GM23338 (cell line): ENCODE results near the gene DHX32. TPM values are rescaled to one million over a fixed set of nuclear protein-coding genes. Genes with fewer than 3 reads are reported as not detected.

ENCODE experiments used
- ATAC-seq: fragments of 200-7000 bp; cut with Tn5 transposase; 3 replicates; pipeline ENCODE4 v1.9.1; 2020
- DNase-seq: peaks from one replicate; pipeline ENCODE4 v3.0.0-alpha.2; 2015; ENCODE audit warnings: low spot score
- H2AFZ ChIP-seq: fragments of 200-600 bp; sonication (generic); 2 replicates; pipeline ENCODE4 v1.8.0; 2016; ENCODE audit warnings: antibody characterized with exemption, mild to moderate bottlenecking, moderate library complexity
- H3F3A ChIP-seq: fragments of 200-600 bp; sonication (generic); replicated peaks from 2 replicates; pipeline ENCODE4 v1.8.0; 2017; ENCODE audit warnings: antibody characterized with exemption, mixed run types, low read depth
- H3K27ac ChIP-seq: fragments of 200-600 bp; sonication (generic); 2 replicates; pipeline ENCODE4 v1.6.1; 2016; ENCODE audit warnings: low read depth
- H3K27me3 ChIP-seq: fragments of 200-600 bp; sonication (generic); 2 replicates; pipeline ENCODE4 v1.8.0; 2016; ENCODE audit warnings: mild to moderate bottlenecking, mixed run types, moderate library complexity; ENCODE audit not compliant: insufficient read depth
- H3K36me3 ChIP-seq: fragments of 200-600 bp; sonication (generic); 2 replicates; pipeline ENCODE4 v1.8.0; 2016; ENCODE audit warnings: mild to moderate bottlenecking; ENCODE audit not compliant: insufficient read depth
- H3K4me1 ChIP-seq: fragments of 200-600 bp; sonication (generic); 2 replicates; pipeline ENCODE4 v1.8.0; 2016; ENCODE audit warnings: mild to moderate bottlenecking, moderate library complexity; ENCODE audit not compliant: insufficient read depth
- H3K4me2 ChIP-seq: fragments of 200-600 bp; sonication (generic); 2 replicates; pipeline ENCODE4 v1.7.1; 2017; ENCODE audit warnings: mixed run types
- H3K4me3 ChIP-seq: fragments of 200-600 bp; sonication (generic); 2 replicates; pipeline ENCODE4 v1.6.1; 2016; ENCODE audit warnings: mixed run types
- H3K79me2 ChIP-seq: fragments of 200-600 bp; sonication (generic); replicated peaks from 2 replicates; pipeline ENCODE4 v1.8.0; 2017; ENCODE audit warnings: mild to moderate bottlenecking; ENCODE audit not compliant: insufficient read depth
- H3K9me2 ChIP-seq: fragments of 200-600 bp; sonication (generic); 2 replicates; pipeline ENCODE4 v1.8.0; 2017; ENCODE audit not compliant: insufficient read depth
- H4K20me1 ChIP-seq: fragments of 200-600 bp; sonication (generic); replicated peaks from 2 replicates; pipeline ENCODE4 v1.8.0; 2017; ENCODE audit warnings: mild to moderate bottlenecking; ENCODE audit not compliant: insufficient read depth
- H3K27ac Mint-ChIP-seq: 2 replicates; pipeline ENCODE4 v1.8.0; 2020; ENCODE audit warnings: inconsistent platforms, mild to moderate bottlenecking, moderate library complexity, mixed read lengths
- H3K27me3 Mint-ChIP-seq: 3 replicates; pipeline ENCODE4 v1.8.0; 2022; ENCODE audit warnings: low read depth, mild to moderate bottlenecking, moderate library complexity, mixed read lengths, inconsistent platforms; ENCODE audit not compliant: insufficient read depth, poor library complexity
- H3K36me3 Mint-ChIP-seq: 3 replicates; pipeline ENCODE4 v1.8.0; 2021; ENCODE audit warnings: low read depth, mild to moderate bottlenecking, inconsistent platforms, moderate library complexity, mixed read lengths
- H3K4me1 Mint-ChIP-seq: 3 replicates; pipeline ENCODE4 v1.8.0; 2020; ENCODE audit warnings: mild to moderate bottlenecking, inconsistent platforms, mixed read lengths
- H3K4me3 Mint-ChIP-seq: 3 replicates; pipeline ENCODE4 v1.8.0; 2021; ENCODE audit warnings: moderate library complexity, mild to moderate bottlenecking, inconsistent platforms, mixed read lengths
- H3K9me3 Mint-ChIP-seq: 3 replicates; pipeline ENCODE4 v1.8.0; 2020; ENCODE audit warnings: moderate library complexity, mild to moderate bottlenecking, inconsistent platforms, mixed read lengths
- CREB1 ChIP-seq: fragments of 250-450 bp; sonication (Bioruptor Pico); IDR thresholded peaks from 2 replicates; pipeline ENCODE4 v1.5.0; 2020; ENCODE audit warnings: low read depth, mild to moderate bottlenecking, moderate library complexity
- ETS1 ChIP-seq: IDR thresholded peaks from 2 replicates; pipeline ENCODE4 v1.6.1; 2016; ENCODE audit warnings: antibody characterized with exemption
- EZH2 ChIP-seq: fragments of 200-600 bp; sonication (generic); IDR thresholded peaks from one replicate; pipeline ENCODE4 v1.8.0; 2017; ENCODE audit warnings: antibody characterized with exemption, mild to moderate bottlenecking, low read depth; ENCODE audit not compliant: unreplicated experiment
- EZH2phosphoT487 ChIP-seq: fragments of 200-600 bp; sonication (generic); IDR thresholded peaks from one replicate; pipeline ENCODE4 v1.8.1; 2018; ENCODE audit warnings: antibody characterized with exemption; ENCODE audit not compliant: unreplicated experiment
- JUNB ChIP-seq: IDR thresholded peaks from one replicate; pipeline ENCODE4 v1.6.1; 2016; ENCODE audit warnings: antibody characterized with exemption; ENCODE audit not compliant: unreplicated experiment
- NANOG ChIP-seq: IDR thresholded peaks from 2 replicates; pipeline ENCODE4 v1.6.1; 2016; ENCODE audit warnings: antibody characterized with exemption, borderline replicate concordance
- POLR2AphosphoS5 ChIP-seq: IDR thresholded peaks from 2 replicates; pipeline ENCODE4 v1.6.1; 2016; ENCODE audit warnings: antibody characterized with exemption, low read depth
- REST ChIP-seq: IDR thresholded peaks from one replicate; pipeline ENCODE4 v1.6.1; 2018; ENCODE audit warnings: antibody characterized with exemption; ENCODE audit not compliant: unreplicated experiment
- STAT1 ChIP-seq: IDR thresholded peaks from one replicate; pipeline ENCODE4 v1.6.1; 2016; ENCODE audit warnings: antibody characterized with exemption; ENCODE audit not compliant: unreplicated experiment
- ZNF114 ChIP-seq: fragments of 250-450 bp; sonication (Bioruptor Pico); IDR thresholded peaks from 2 replicates; pipeline ENCODE4 v1.5.0; 2020; ENCODE audit warnings: mild to moderate bottlenecking, moderate library complexity
- ZNF331 ChIP-seq: fragments of 250-450 bp; sonication (Bioruptor Pico); IDR thresholded peaks from 2 replicates; pipeline ENCODE4 v1.5.0; 2020; ENCODE audit warnings: low read depth, mild to moderate bottlenecking, moderate library complexity
- polyA plus RNA-seq: library from polyadenylated mRNA; unstranded; fragments of >200 nt; fragmentation: Nextera tagmentation; extraction: Ambion mirVana; gene quantifications from 2 replicates; pipeline ENCODE4 v1.2.1, GENCODE V29; 2016
- total RNA-seq: library from RNA; depleted of rRNA; stranded (reverse); fragments of >200 nt; shearing (Covaris generic); gene quantifications from 2 replicates; pipeline ENCODE4 v1.2.3, GENCODE V29; 2014
- TF ChIP-seq, protein P1 (sequence below): fragments of 250-450 bp; sonication (Bioruptor Pico); IDR thresholded peaks from 2 replicates; pipeline ENCODE4 v1.5.0; 2020; ENCODE audit warnings: mild to moderate bottlenecking, moderate library complexity
- TF ChIP-seq, protein P2 (sequence below), 2 experiments: fragments of 200-600 bp in 1 of 2; sonication (generic) in 1 of 2; conservative IDR thresholded peaks; 2 replicates each; pipeline versions ENCODE4 v1.5.1 to v1.6.1; 2016 to 2017; ENCODE audit warnings: antibody characterized with exemption in 2 of 2, low read depth in 2 of 2, mild to moderate bottlenecking in 2 of 2, moderate library complexity in 1 of 2

Gene DHX32
- total and polyA plus RNA-seq, 2 experiments from 2014 or later, result 9.5 to 21.6 TPM

GRCh38 chr10:125822878-125823662, 58.0 kb downstream of the DHX32 start, which contains the start of the genes BCCIP and UROS:
Gene BCCIP (plus strand): TSS chr10:125823546. CDS start chr10:125823558, 12 bp downstream.
Gene UROS (minus strand): TSS chr10:125823258. CDS start chr10:125816499, 6,759 bp downstream.
- DNase-seq, result peak; percentile 93
- peaks cover 23% of the 10 kb centered on the region for H3K36me3 Mint-ChIP-seq
- no peaks in the 10 kb centered on the region for H3K27me3 Mint-ChIP-seq
- Histone ChIP-seq H3K79me2 (peaks cover 52% of the 10 kb centered on the region), H3K4me3 (peak within 1 kb of the TSS; percentile 98), H3K4me2 (peak within 1 kb of the TSS; percentile 99), H3K9me2 (no peaks in the 10 kb centered on the region), H3F3A (no peaks in the 10 kb centered on the region), H3K27ac (peak within 1 kb of the TSS; percentile 97), H3K36me3 (peaks cover 13% of the 10 kb centered on the region), H3K27me3 (no peaks in the 10 kb centered on the region), H4K20me1 (peaks cover 35% of the 10 kb centered on the region), H2AFZ (peak within 1 kb of the TSS; percentile 97), H3K4me1 (peaks cover 10% of the 10 kb centered on the region)
- TF ChIP-seq ETS1 (0 out of 2 replicates have a peak, but pooled peaks have one; percentile 44), EZH2phosphoT487 (no peak), REST (no peak), NANOG (no peak), EZH2 (no peak), JUNB (no peak), ZNF114 (CRISPR knock-in tag) (no peak), ZNF331 (no peak), STAT1 (no peak), POLR2AphosphoS5 (peak; percentile 84), CREB1 (CRISPR knock-in tag) (peak; percentile 47; the same call in 1 of the 2 replicates)
- TF ChIP-seq, protein P1, sequence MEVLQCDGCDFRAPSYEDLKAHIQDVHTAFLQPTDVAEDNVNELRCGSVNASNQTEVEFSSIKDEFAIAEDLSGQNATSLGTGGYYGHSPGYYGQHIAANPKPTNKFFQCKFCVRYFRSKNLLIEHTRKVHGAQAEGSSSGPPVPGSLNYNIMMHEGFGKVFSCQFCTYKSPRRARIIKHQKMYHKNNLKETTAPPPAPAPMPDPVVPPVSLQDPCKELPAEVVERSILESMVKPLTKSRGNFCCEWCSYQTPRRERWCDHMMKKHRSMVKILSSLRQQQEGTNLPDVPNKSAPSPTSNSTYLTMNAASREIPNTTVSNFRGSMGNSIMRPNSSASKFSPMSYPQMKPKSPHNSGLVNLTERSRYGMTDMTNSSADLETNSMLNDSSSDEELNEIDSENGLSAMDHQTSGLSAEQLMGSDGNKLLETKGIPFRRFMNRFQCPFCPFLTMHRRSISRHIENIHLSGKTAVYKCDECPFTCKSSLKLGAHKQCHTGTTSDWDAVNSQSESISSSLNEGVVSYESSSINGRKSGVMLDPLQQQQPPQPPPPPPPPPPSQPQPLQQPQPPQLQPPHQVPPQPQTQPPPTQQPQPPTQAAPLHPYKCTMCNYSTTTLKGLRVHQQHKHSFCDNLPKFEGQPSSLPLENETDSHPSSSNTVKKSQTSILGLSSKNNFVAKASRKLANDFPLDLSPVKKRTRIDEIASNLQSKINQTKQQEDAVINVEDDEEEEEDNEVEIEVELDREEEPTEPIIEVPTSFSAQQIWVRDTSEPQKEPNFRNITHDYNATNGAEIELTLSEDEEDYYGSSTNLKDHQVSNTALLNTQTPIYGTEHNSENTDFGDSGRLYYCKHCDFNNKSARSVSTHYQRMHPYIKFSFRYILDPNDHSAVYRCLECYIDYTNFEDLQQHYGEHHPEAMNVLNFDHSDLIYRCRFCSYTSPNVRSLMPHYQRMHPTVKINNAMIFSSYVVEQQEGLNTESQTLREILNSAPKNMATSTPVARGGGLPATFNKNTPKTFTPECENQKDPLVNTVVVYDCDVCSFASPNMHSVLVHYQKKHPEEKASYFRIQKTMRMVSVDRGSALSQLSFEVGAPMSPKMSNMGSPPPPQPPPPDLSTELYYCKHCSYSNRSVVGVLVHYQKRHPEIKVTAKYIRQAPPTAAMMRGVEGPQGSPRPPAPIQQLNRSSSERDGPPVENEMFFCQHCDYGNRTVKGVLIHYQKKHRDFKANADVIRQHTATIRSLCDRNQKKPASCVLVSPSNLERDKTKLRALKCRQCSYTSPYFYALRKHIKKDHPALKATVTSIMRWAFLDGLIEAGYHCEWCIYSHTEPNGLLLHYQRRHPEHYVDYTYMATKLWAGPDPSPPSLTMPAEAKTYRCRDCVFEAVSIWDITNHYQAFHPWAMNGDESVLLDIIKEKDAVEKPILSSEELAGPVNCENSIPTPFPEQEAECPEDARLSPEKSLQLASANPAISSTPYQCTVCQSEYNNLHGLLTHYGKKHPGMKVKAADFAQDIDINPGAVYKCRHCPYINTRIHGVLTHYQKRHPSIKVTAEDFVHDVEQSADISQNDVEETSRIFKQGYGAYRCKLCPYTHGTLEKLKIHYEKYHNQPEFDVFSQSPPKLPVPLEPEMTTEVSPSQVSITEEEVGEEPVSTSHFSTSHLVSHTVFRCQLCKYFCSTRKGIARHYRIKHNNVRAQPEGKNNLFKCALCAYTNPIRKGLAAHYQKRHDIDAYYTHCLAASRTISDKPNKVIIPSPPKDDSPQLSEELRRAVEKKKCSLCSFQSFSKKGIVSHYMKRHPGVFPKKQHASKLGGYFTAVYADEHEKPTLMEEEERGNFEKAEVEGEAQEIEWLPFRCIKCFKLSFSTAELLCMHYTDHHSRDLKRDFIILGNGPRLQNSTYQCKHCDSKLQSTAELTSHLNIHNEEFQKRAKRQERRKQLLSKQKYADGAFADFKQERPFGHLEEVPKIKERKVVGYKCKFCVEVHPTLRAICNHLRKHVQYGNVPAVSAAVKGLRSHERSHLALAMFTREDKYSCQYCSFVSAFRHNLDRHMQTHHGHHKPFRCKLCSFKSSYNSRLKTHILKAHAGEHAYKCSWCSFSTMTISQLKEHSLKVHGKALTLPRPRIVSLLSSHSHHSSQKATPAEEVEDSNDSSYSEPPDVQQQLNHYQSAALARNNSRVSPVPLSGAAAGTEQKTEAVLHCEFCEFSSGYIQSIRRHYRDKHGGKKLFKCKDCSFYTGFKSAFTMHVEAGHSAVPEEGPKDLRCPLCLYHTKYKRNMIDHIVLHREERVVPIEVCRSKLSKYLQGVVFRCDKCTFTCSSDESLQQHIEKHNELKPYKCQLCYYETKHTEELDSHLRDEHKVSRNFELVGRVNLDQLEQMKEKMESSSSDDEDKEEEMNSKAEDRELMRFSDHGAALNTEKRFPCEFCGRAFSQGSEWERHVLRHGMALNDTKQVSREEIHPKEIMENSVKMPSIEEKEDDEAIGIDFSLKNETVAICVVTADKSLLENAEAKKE (CRISPR knock-in tag), result no peak
- TF ChIP-seq, protein P2, sequence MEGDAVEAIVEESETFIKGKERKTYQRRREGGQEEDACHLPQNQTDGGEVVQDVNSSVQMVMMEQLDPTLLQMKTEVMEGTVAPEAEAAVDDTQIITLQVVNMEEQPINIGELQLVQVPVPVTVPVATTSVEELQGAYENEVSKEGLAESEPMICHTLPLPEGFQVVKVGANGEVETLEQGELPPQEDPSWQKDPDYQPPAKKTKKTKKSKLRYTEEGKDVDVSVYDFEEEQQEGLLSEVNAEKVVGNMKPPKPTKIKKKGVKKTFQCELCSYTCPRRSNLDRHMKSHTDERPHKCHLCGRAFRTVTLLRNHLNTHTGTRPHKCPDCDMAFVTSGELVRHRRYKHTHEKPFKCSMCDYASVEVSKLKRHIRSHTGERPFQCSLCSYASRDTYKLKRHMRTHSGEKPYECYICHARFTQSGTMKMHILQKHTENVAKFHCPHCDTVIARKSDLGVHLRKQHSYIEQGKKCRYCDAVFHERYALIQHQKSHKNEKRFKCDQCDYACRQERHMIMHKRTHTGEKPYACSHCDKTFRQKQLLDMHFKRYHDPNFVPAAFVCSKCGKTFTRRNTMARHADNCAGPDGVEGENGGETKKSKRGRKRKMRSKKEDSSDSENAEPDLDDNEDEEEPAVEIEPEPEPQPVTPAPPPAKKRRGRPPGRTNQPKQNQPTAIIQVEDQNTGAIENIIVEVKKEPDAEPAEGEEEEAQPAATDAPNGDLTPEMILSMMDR (conservative IDR thresholded peaks at IDR 0.05; ENCODE audit: low read depth in 2 of 2), result no peak
- H3K27ac Mint-ChIP-seq, result 0 out of 2 replicates have a peak within 1 kb of the TSS, but pooled peaks have one; percentile 60
- peak; percentile 86 for ATAC-seq
- H3K4me3 Mint-ChIP-seq, result peak within 1 kb of the TSS; percentile 73
- H3K9me3 Mint-ChIP-seq, result no peaks in the 10 kb centered on the region
- peaks cover 5% of the 10 kb centered on the region; the same call in 2 of the 3 replicates for H3K4me1 Mint-ChIP-seq
